HS-27A (cell line): ENCODE measurements around the gene DNAAF1.

Experiments used
- DNase-seq: peaks from one replicate; pipeline ENCODE4 v3.0.0-alpha.2; 2012; ENCODE audit warnings: low read depth, missing footprints

DNAAF1 gene

GRCh38 chr16:84124257-84125073, 20.6 kb upstream of the DNAAF1 start:
- no peak for DNase-seq

GRCh38 chr16:84131117-84131516, 14.0 kb upstream of the DNAAF1 start:
- no peak for DNase-seq

- no peak for DNase-seq
These were observed 12.4 kb upstream of the DNAAF1 start for GRCh38 chr16:84132527-84133285.

- no peak for DNase-seq
These were observed 8.6 kb upstream of the DNAAF1 start for GRCh38 chr16:84136331-84137125.

GRCh38 chr16:84137287-84137686, 7.8 kb upstream of the DNAAF1 start:
- DNase-seq, result no peak

- no peak for DNase-seq
These were observed 7.2 kb upstream of the DNAAF1 start for GRCh38 chr16:84137769-84138357.

- DNase-seq, result no peak
These were observed 6.6 kb upstream of the DNAAF1 start for GRCh38 chr16:84138500-84138823.

GRCh38 chr16:84138824-84139627, 6.1 kb upstream of the DNAAF1 start:
- DNase-seq, result no peak

- no peak for DNase-seq
These were observed 5.4 kb upstream of the DNAAF1 start for GRCh38 chr16:84139628-84140258.

GRCh38 chr16:84141143-84141670, 3.9 kb upstream of the DNAAF1 start:
- DNase-seq, result no peak

GRCh38 chr16:84143081-84143480, 2.0 kb upstream of the DNAAF1 start:
- no peak for DNase-seq

- DNase-seq, result no peak
These were observed 1.3 kb upstream of the DNAAF1 start for GRCh38 chr16:84143784-84144199.

GRCh38 chr16:84144209-84144858, 774 bp upstream of the DNAAF1 start:
- DNase-seq, result no peak

- no peak for DNase-seq
These were observed 5.8 kb downstream of the DNAAF1 start for GRCh38 chr16:84150926-84151325.

- no peak for DNase-seq
These were observed 8.6 kb downstream of the DNAAF1 start for GRCh38 chr16:84153660-84154214.

- no peak for DNase-seq
These were observed 10.1 kb downstream of the DNAAF1 start for GRCh38 chr16:84155226-84155625.

GRCh38 chr16:84155771-84156170, 10.7 kb downstream of the DNAAF1 start:
- no peak for DNase-seq

- no peak for DNase-seq
These were observed 11.3 kb downstream of the DNAAF1 start for GRCh38 chr16:84156342-84156784.

- DNase-seq, result no peak
These were observed 13.9 kb downstream of the DNAAF1 start for GRCh38 chr16:84159007-84159406.

- DNase-seq, result no peak
These were observed 14.7 kb downstream of the DNAAF1 start for GRCh38 chr16:84159800-84160199.
